Duodenal mucosa (tissue), 2 donors: ENCODE results near the gene ANXA8L1.
"Not testable (repeated sequence)": the region's sequence is repeated elsewhere in the genome, so short reads cannot be mapped to it uniquely, and the experiment has no call there.

Experiments
- H3K27ac ChIP-seq: one replicate; pipeline ENCODE4 v1.7.0; 2013; ENCODE audit warnings: low read depth, low read length
- H3K27me3 ChIP-seq, 2 donors: one replicate each; pipeline ENCODE4 v1.7.0; 2013; ENCODE audit warnings: low read length in 2 of 2, control low read depth in 1 of 2; ENCODE audit not compliant: insufficient read depth in 2 of 2, control insufficient read depth in 1 of 2
- H3K36me3 ChIP-seq, 2 donors: one replicate each; pipeline ENCODE4 v1.7.0; 2013; ENCODE audit warnings: low read length in 2 of 2, control low read depth in 1 of 2; ENCODE audit not compliant: insufficient read depth in 2 of 2, control insufficient read depth in 1 of 2
- H3K4me1 ChIP-seq, 2 donors: one replicate each; pipeline ENCODE4 v1.7.0; 2013; ENCODE audit warnings: low read length in 2 of 2, control low read depth in 1 of 2; ENCODE audit not compliant: insufficient read depth in 2 of 2, control insufficient read depth in 1 of 2
- H3K4me3 ChIP-seq, 2 donors: one replicate each; pipeline ENCODE4 v1.7.0; 2013; ENCODE audit warnings: low read length in 2 of 2, low read depth in 1 of 2
- H3K9ac ChIP-seq, 2 donors: one replicate each; pipeline ENCODE4 v1.7.0; 2013; ENCODE audit warnings: low read length in 2 of 2, low read depth in 1 of 2
- H3K9me3 ChIP-seq, 2 donors: one replicate each; pipeline ENCODE4 v1.7.0; 2013; ENCODE audit warnings: low read length in 2 of 2, control low read depth in 1 of 2; ENCODE audit not compliant: control insufficient read depth in 1 of 2

ANXA8L1 gene

DNA sequence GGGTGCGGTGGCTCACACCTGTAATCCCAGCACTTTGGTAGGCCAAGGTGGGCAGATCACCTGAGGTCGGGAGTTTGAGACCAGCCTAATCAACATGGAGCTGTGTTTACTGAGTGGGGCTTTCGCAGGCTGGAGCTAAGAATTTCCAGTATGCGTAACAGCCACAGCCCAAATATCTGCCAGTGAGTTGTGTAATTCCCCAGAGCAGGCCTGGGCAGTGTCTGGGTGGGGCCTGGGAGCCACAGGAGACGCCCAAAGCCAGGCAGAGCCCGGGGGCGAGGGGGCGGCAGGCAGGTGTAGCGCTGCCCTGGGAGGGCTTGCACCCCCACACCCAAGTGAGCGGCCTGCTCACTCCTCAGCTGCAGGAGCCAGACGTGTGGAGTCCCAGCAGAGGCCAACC lies at the start of gene ANXA8L1:
Gene ANXA8L1, plus strand, starts transcription at position 371 of the 400 bp plus-strand sequence. CDS start 76 bp downstream, outside the sequence.
- H3K4me3 ChIP-seq, H3K27me3 ChIP-seq, H3K9ac ChIP-seq: not testable (repeated sequence)

GRCh38 chr10:46326066-46326465 lies 49.5 kb upstream of the ANXA8L1 start:
- Histone ChIP-seq H3K9me3 (no peaks in the 10 kb centered on the region), H3K27me3 (no peaks in the 10 kb centered on the region)

More for the DNA sequence above, at the start of gene ANXA8L1:
- H3K4me1 ChIP-seq, H3K36me3 ChIP-seq, H3K9me3 ChIP-seq, H3K27ac ChIP-seq: not testable (repeated sequence)

GRCh38 chr10:46326971-46327370 lies 48.6 kb upstream of the ANXA8L1 start:
- no peaks in the 10 kb centered on the region for H3K27me3 ChIP-seq
- no peak overlapping the region for H3K4me3 ChIP-seq
- no peak overlapping the region for H3K9ac ChIP-seq
- no peaks in the 10 kb centered on the region for H3K36me3 ChIP-seq
- H3K9me3 ChIP-seq: no peaks in the 10 kb centered on the region
- H3K4me1 ChIP-seq: no peaks in the 10 kb centered on the region
- H3K27ac ChIP-seq: no peak overlapping the region

More at GRCh38 chr10:46326066-46326465, 49.5 kb upstream of the ANXA8L1 start:
- H3K4me3 ChIP-seq: no peak overlapping the region
- H3K36me3 ChIP-seq: no peaks in the 10 kb centered on the region
- no peak overlapping the region for H3K27ac ChIP-seq
- no peak overlapping the region for H3K9ac ChIP-seq
- no peaks in the 10 kb centered on the region for H3K4me1 ChIP-seq

GRCh38 chr10:46327685-46328084 lies 47.9 kb upstream of the ANXA8L1 start:
- Histone ChIP-seq H3K9me3 (no peaks in the 10 kb centered on the region), H3K27ac (no peak overlapping the region), H3K9ac (no peak overlapping the region), H3K27me3 (no peaks in the 10 kb centered on the region), H3K4me1 (no peaks in the 10 kb centered on the region), H3K36me3 (no peaks in the 10 kb centered on the region), H3K4me3 (no peak overlapping the region)

DNA sequence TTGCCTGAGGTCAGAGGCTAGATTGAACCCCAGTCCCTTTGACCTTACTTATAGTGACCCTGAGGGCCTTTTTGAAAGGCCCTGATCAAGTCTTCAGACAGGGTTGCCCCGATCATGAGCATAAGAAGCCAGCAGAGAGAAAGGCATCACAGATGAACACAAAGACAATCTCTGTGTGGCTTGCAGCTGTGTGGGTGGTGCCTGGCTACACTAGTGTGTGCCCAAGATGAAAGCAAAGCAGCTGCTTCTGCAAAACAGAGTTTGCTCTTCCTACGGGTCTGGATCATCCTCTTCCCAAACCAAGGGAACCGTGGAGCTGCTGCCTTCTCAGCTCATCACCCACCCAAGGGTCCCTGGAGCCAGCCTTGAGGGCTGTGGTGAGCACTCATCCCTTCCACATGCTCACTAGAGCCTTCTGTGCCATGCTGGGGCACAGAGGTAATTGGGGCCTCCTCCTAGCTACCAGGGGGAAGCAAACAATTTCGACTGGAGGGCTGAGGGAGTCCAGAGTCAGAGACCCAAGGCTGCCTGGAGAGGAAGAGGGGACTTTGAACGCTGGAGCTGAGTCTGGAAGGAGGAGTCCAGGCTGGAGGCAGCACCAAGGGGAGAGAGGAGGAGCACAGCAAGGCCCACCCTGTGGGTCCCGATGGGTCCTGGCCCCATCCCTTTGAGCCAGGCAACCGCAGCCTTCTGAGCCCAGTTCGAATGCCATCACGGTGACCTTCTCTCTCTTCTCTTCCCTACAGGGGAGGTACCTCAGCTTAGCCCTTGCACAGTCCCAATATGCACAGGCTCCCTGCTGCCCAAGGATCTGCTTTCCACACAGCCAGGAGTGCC lies 46.5 kb upstream of the ANXA8L1 start:
- H3K9ac ChIP-seq: no peak overlapping the region

DNA sequence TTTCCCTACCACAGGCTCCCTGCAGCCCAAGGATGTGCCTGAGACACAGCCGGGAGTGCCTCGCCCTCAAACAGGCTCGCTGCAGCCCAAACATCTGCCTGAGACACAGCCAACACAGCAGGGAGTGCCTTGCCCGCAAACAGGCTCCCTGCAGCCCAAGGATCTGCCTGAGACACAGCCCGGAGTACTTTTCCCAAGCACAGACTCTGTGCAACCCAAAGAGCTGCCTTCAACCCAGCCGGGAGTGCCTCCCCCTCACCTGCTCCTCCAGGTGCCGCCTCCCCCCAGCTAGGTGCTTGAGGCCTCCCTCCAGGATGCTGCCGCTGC lies 45.9 kb upstream of the ANXA8L1 start:
- H3K27ac ChIP-seq: no peak overlapping the region

More for the DNA sequence above, 46.5 kb upstream of the ANXA8L1 start:
- H3K4me3 ChIP-seq: no peak overlapping the region
- H3K27ac ChIP-seq: no peak overlapping the region
- H3K36me3 ChIP-seq: no peaks in the 10 kb centered on the region
- H3K27me3 ChIP-seq: no peaks in the 10 kb centered on the region
- H3K9me3 ChIP-seq: no peaks in the 10 kb centered on the region
- no peaks in the 10 kb centered on the region for H3K4me1 ChIP-seq

GRCh38 chr10:46330894-46331293 lies 44.7 kb upstream of the ANXA8L1 start:
- no peaks in the 10 kb centered on the region for H3K27me3 ChIP-seq
- no peaks in the 10 kb centered on the region for H3K36me3 ChIP-seq
- no peaks in the 10 kb centered on the region for H3K9me3 ChIP-seq
- H3K4me1 ChIP-seq: no peaks in the 10 kb centered on the region
- H3K9ac ChIP-seq: no peak overlapping the region
- H3K4me3 ChIP-seq: no peak overlapping the region
- no peak overlapping the region for H3K27ac ChIP-seq

More for the DNA sequence above, 45.9 kb upstream of the ANXA8L1 start:
- no peaks in the 10 kb centered on the region for H3K4me1 ChIP-seq
- no peaks in the 10 kb centered on the region for H3K27me3 ChIP-seq
- no peaks in the 10 kb centered on the region for H3K36me3 ChIP-seq
- H3K9me3 ChIP-seq: no peaks in the 10 kb centered on the region
- no peak overlapping the region for H3K9ac ChIP-seq
- H3K4me3 ChIP-seq: no peak overlapping the region

- H3K36me3 ChIP-seq, H3K9me3 ChIP-seq, H3K4me1 ChIP-seq, H3K27me3 ChIP-seq, H3K9ac ChIP-seq, H3K27ac ChIP-seq, H3K4me3 ChIP-seq: not testable (repeated sequence)
Observed at GRCh38 chr10:46365484-46365883, 10.1 kb upstream of the ANXA8L1 start.

DNA sequence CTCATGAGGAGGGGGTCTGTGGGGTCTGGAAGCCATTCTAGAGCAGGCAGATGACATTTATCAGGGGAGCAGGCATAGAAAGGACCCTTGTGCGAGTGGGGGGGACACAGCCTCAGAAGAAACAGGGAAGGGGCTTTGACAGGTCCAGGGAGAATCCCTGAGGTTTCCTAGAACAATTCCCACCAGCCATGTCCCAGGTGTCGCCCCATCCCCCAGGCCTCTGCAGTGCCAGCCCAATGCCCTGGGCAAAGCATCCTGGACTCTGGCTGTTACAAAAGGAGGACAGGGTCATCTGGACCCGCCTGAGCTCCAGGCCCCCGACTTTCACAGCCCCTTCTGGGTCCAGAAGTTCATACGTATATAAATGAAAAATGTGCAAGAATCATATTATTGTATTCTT lies 8.4 kb upstream of the ANXA8L1 start:
- H3K36me3 ChIP-seq, H3K4me3 ChIP-seq, H3K27me3 ChIP-seq, H3K4me1 ChIP-seq, H3K27ac ChIP-seq, H3K9me3 ChIP-seq, H3K9ac ChIP-seq: not testable (repeated sequence)

- not testable (repeated sequence) for H3K9ac ChIP-seq, H3K4me3 ChIP-seq, H3K9me3 ChIP-seq, H3K27ac ChIP-seq, H3K36me3 ChIP-seq, H3K4me1 ChIP-seq, H3K27me3 ChIP-seq
Observed at GRCh38 chr10:46367666-46368240, 7.8 kb upstream of the ANXA8L1 start.
